H1 (cell line): ENCODE results near the gene ZFAND6. TPM values are rescaled to one million over a fixed set of nuclear protein-coding genes. Genes with fewer than 3 reads are reported as not detected.

Experiments used
- CTCF ChIA-PET: fragments of 300-600 bp; sonication (Branson Sonifier 250); formaldehyde crosslinking; loops from one replicate; lab custom pipeline; 2021; ENCODE audit not compliant: partially characterized antibody; lab: Charles Lee
- POLR2A ChIA-PET: fragments of 300-600 bp; sonication (Branson Sonifier 250); formaldehyde crosslinking; loops from one replicate; lab custom pipeline; 2021; ENCODE audit warnings: inconsistent platforms; ENCODE audit not compliant: partially characterized antibody; lab: Charles Lee
- DNase-seq, 2 experiments: peaks; one replicate each; pipeline versions ENCODE4 v3.0.0 to v3.0.0-alpha.2; 2010 to 2022; ENCODE audit warnings: low spot score in 2 of 2, low read depth in 1 of 2, mixed read lengths in 1 of 2
- FAIRE-seq: peaks from 2 replicates; lab custom pipeline; 2011; peaks lifted over from hg19 to GRCh38; lab: Jason Lieb, UNC
- H2AFZ ChIP-seq: 2 replicates; pipeline ENCODE4 v1.8.1; 2012; ENCODE audit warnings: low read length, inconsistent platforms
- H2AK5ac ChIP-seq: 2 replicates; pipeline ENCODE4 v1.6.1; 2013; ENCODE audit warnings: low read depth, low read length
- H2BK120ac ChIP-seq: replicated peaks from 2 replicates; pipeline ENCODE3; 2013; ENCODE audit warnings: low read depth, low read length, inconsistent platforms
- H2BK12ac ChIP-seq: 2 replicates; pipeline ENCODE4 v1.6.1; 2013; ENCODE audit warnings: low read depth, low read length
- H2BK15ac ChIP-seq: 2 replicates; pipeline ENCODE4 v1.6.1; 2013; ENCODE audit warnings: low read length
- H2BK20ac ChIP-seq: 2 replicates; pipeline ENCODE4 v1.6.1; 2013; ENCODE audit warnings: low read length
- H2BK5ac ChIP-seq: 2 replicates; pipeline ENCODE4 v1.6.1; 2013; ENCODE audit warnings: low read depth, low read length
- H3K14ac ChIP-seq: 2 replicates; pipeline ENCODE4 v1.6.1; 2013; ENCODE audit warnings: inconsistent platforms; ENCODE audit not compliant: insufficient read length
- H3K18ac ChIP-seq: 2 replicates; pipeline ENCODE4 v1.6.1; 2013; ENCODE audit warnings: low read length; ENCODE audit errors: extremely low read depth
- H3K23ac ChIP-seq: 2 replicates; pipeline ENCODE4 v1.6.1; 2013; ENCODE audit warnings: inconsistent platforms; ENCODE audit not compliant: insufficient read length
- H3K23me2 ChIP-seq: 2 replicates; pipeline ENCODE4 v1.6.1; 2013; ENCODE audit warnings: low read depth, low read length
- H3K27ac ChIP-seq: 2 replicates; pipeline ENCODE4 v1.6.1; 2011; ENCODE audit warnings: low read depth, low read length, inconsistent platforms
- H3K27me3 ChIP-seq, 4 experiments: replicated peaks in 1 of 4; 1 replicate in 1 of 4; 2 replicates in 3 of 4; pipeline versions ENCODE4 v1.6.1 to v1.8.1; 2011 to 2013; ENCODE audit warnings: low read length in 3 of 4, mild to moderate bottlenecking in 3 of 4, inconsistent platforms in 2 of 4, mixed read lengths in 2 of 4, moderate library complexity in 1 of 4; ENCODE audit not compliant: control insufficient read depth in 3 of 4, insufficient read depth in 3 of 4; ENCODE audit errors: extremely low read depth in 1 of 4
- H3K36me3 ChIP-seq, 4 experiments: 2 replicates each; pipeline versions ENCODE4 v1.6.1 to v1.8.1; 2011 to 2013; ENCODE audit warnings: mild to moderate bottlenecking in 4 of 4, low read length in 3 of 4, moderate library complexity in 2 of 4, control low read depth in 1 of 4, inconsistent platforms in 1 of 4; ENCODE audit not compliant: insufficient read depth in 4 of 4, control insufficient read depth in 2 of 4
- H3K4ac ChIP-seq: replicated peaks from 2 replicates; pipeline ENCODE3; 2013; ENCODE audit warnings: low read length, low read depth, mixed read lengths, inconsistent platforms; ENCODE audit not compliant: insufficient read length
- H3K4me1 ChIP-seq, 4 experiments: replicated peaks in 1 of 4; 1 replicate in 1 of 4; 2 replicates in 3 of 4; pipeline versions ENCODE4 v1.6.1 to v1.8.1; 2011 to 2013; ENCODE audit warnings: low read length in 3 of 4, inconsistent platforms in 2 of 4, mixed read lengths in 1 of 4; ENCODE audit not compliant: insufficient read depth in 4 of 4, control insufficient read depth in 3 of 4
- H3K4me2 ChIP-seq, 2 experiments: 2 replicates each; pipeline versions ENCODE4 v1.6.1 to v1.8.1; 2011 to 2013; ENCODE audit warnings: low read depth in 2 of 2, low read length in 2 of 2, control low read depth in 1 of 2, inconsistent platforms in 1 of 2, mild to moderate bottlenecking in 1 of 2; ENCODE audit not compliant: insufficient read depth in 1 of 2
- H3K4me3 ChIP-seq, 4 experiments: fragments of 200-600, 300-600 bp in 1 of 4; sonication (generic), shearing (Covaris generic), sonication (Bioruptor Twin) in 1 of 4; 2 replicates each; pipeline versions ENCODE4 v1.5.1 to v1.8.1; 2011 to 2016; ENCODE audit warnings: low read length in 4 of 4, low read depth in 3 of 4, control low read depth in 2 of 4, inconsistent platforms in 2 of 4, mild to moderate bottlenecking in 2 of 4, mixed read lengths in 1 of 4, moderate library complexity in 1 of 4; ENCODE audit not compliant: insufficient read depth in 2 of 4; ENCODE audit errors: extremely low read depth in 1 of 4
- H3K56ac ChIP-seq: replicated peaks from 2 replicates; pipeline ENCODE3; 2013; ENCODE audit warnings: low read depth, mild to moderate bottlenecking, mixed read lengths, low read length, inconsistent platforms; ENCODE audit not compliant: insufficient read length
- H3K79me1 ChIP-seq: 2 replicates; pipeline ENCODE4 v1.6.1; 2013; ENCODE audit warnings: low read depth, low read length, control low read depth
- H3K79me2 ChIP-seq, 2 experiments: 2 replicates each; pipeline versions ENCODE4 v1.6.1 to v1.8.1; 2012 to 2013; ENCODE audit warnings: low read length in 2 of 2, mild to moderate bottlenecking in 2 of 2, inconsistent platforms in 1 of 2; ENCODE audit not compliant: insufficient read depth in 2 of 2, control insufficient read depth in 1 of 2
- H3K9ac ChIP-seq, 4 experiments: replicated peaks in 1 of 4; 1 replicate in 1 of 4; 2 replicates in 3 of 4; pipeline versions ENCODE4 v1.6.1 to v1.8.1; 2011 to 2013; ENCODE audit warnings: low read depth in 3 of 4, low read length in 3 of 4, control low read depth in 2 of 4, mild to moderate bottlenecking in 2 of 4, moderate library complexity in 2 of 4, inconsistent platforms in 1 of 4; ENCODE audit errors: extremely low read depth in 1 of 4
- H3K9me3 ChIP-seq, 2 experiments: 2 replicates each; pipeline versions ENCODE4 v1.6.1 to v1.8.1; 2012 to 2013; ENCODE audit warnings: mild to moderate bottlenecking in 2 of 2, moderate library complexity in 2 of 2, control low read depth in 1 of 2, inconsistent platforms in 1 of 2, low read depth in 1 of 2, low read length in 1 of 2, mixed read lengths in 1 of 2; ENCODE audit not compliant: insufficient read depth in 2 of 2
- H4K20me1 ChIP-seq, 2 experiments: replicated peaks in 1 of 2; 2 replicates each; pipeline versions ENCODE3 to v1.8.1; 2011 to 2013; ENCODE audit warnings: inconsistent platforms in 2 of 2, low read length in 2 of 2, mild to moderate bottlenecking in 1 of 2; ENCODE audit not compliant: insufficient read depth in 2 of 2, control insufficient read depth in 1 of 2
- H4K5ac ChIP-seq: 2 replicates; pipeline ENCODE4 v1.6.1; 2013; ENCODE audit warnings: low read length, low read depth, mixed read lengths, inconsistent platforms; ENCODE audit not compliant: insufficient read length
- H4K8ac ChIP-seq: 2 replicates; pipeline ENCODE4 v1.8.0; 2013; ENCODE audit warnings: mild to moderate bottlenecking, moderate library complexity, low read length, inconsistent platforms; ENCODE audit not compliant: insufficient read depth; ENCODE audit errors: extremely low read depth
- H4K91ac ChIP-seq: replicated peaks from 2 replicates; pipeline ENCODE3; 2013; ENCODE audit warnings: low read length, mixed read lengths, inconsistent platforms; ENCODE audit not compliant: insufficient read length
- CBX5 ChIP-seq: fragments of 300-800, 300-1000 bp; sonication (generic); IDR thresholded peaks from 2 replicates; pipeline ENCODE4 v1.7.1; 2016; ENCODE audit warnings: antibody characterized with exemption, low read length, low read depth
- CREB1 ChIP-seq: IDR thresholded peaks from 2 replicates; pipeline ENCODE4 v1.6.1; 2012; ENCODE audit warnings: inconsistent platforms
- EZH2 ChIP-seq: fragments of 200-600 bp; sonication (generic); IDR thresholded peaks from 2 replicates; pipeline ENCODE4 v1.7.1; 2012; ENCODE audit warnings: low read depth, mild to moderate bottlenecking, moderate library complexity, low read length, inconsistent platforms; ENCODE audit not compliant: severe bottlenecking
- HDAC6 ChIP-seq: IDR thresholded peaks from one replicate; pipeline ENCODE4 v1.7.1; 2012; ENCODE audit warnings: low read depth, mild to moderate bottlenecking, inconsistent platforms, low read length, moderate library complexity
- JUND ChIP-seq: IDR thresholded peaks from 2 replicates; pipeline ENCODE4 v1.6.1; 2011; ENCODE audit warnings: mild to moderate bottlenecking, improper control_type of control experiment, low read length
- MAX ChIP-seq: IDR thresholded peaks from 2 replicates; pipeline ENCODE4 v1.6.1; 2012; ENCODE audit warnings: inconsistent platforms
- NRF1 ChIP-seq: IDR thresholded peaks from 2 replicates; pipeline ENCODE4 v1.6.1; 2011; ENCODE audit warnings: mild to moderate bottlenecking, low read depth, low read length, improper control_type of control experiment
- RAD21 ChIP-seq, 2 experiments: IDR thresholded peaks in 1 of 2; conservative IDR thresholded peaks in 1 of 2; 2 replicates each; pipeline ENCODE4 v1.6.1; 2011; ENCODE audit warnings: low read depth in 2 of 2, low read length in 2 of 2, improper control_type of control experiment in 1 of 2, inconsistent platforms in 1 of 2, mild to moderate bottlenecking in 1 of 2, moderate library complexity in 1 of 2
- SAP30 ChIP-seq: fragments of 300-600 bp; sonication (generic); IDR thresholded peaks from 2 replicates; pipeline ENCODE4 v1.7.1; 2012; ENCODE audit warnings: low read length, moderate library complexity, mild to moderate bottlenecking, inconsistent platforms; ENCODE audit not compliant: insufficient read depth, insufficient replicate concordance
- SRF ChIP-seq: IDR thresholded peaks from 2 replicates; pipeline ENCODE4 v1.6.1; 2011; ENCODE audit warnings: mild to moderate bottlenecking, low read depth, low read length, moderate library complexity
- SUZ12 ChIP-seq: fragments of 200-600 bp; sonication (generic); IDR thresholded peaks from 2 replicates; pipeline ENCODE4 v1.6.1; 2012; ENCODE audit warnings: mild to moderate bottlenecking, inconsistent platforms, low read length, moderate library complexity, mixed read lengths
- TAF1 ChIP-seq: IDR thresholded peaks from 2 replicates; pipeline ENCODE4 v1.6.1; 2011; ENCODE audit warnings: mild to moderate bottlenecking, low read depth, low read length
- WGBS, 2 experiments: shearing (Covaris generic) in 1 of 2; methylation state at CpG; one replicate each; pipeline versions ENCODE4 v1.1.6 to v1.1.7; 2013 to 2015; ENCODE audit warnings: low lambda C conversion rate in 2 of 2, mixed read lengths in 2 of 2, inconsistent platforms in 1 of 2, low coverage in 1 of 2, missing lambda C conversion rate in 1 of 2; ENCODE audit not compliant: insufficient replicate concordance in 2 of 2, insufficient coverage in 1 of 2, insufficient read length in 1 of 2; ENCODE audit errors: extremely low coverage in 1 of 2, missing lambda C conversion rate in 1 of 2; 5-methylcytosine and 5-hydroxymethylcytosine counted together
- polyA plus RNA-seq, 7 experiments: library from polyadenylated mRNA; depleted of rRNA in 3 of 7; stranded (reverse) in 5 of 7; unstranded in 2 of 7; fragments of >200 nt in 5 of 7; fragments of 200-250 nt in 2 of 7; gene quantifications; 1 replicate in 5 of 7; 2 replicates in 1 of 7; 4 replicates in 1 of 7; pipeline versions ENCODE4 v1.2.1 to v1.2.3, GENCODE V29; 2011 to 2013; ENCODE audit warnings: missing spikeins in 2 of 7, mixed read lengths in 2 of 7
- total RNA-seq: library from RNA; stranded (reverse); fragmentation: NEBNext Ultra II Directional; extraction: Animal tissue kit (Norgen Biotek cat#: 25700); gene quantifications from 2 replicates; pipeline ENCODE4 v1.2.1, GENCODE V29; 2021

ZFAND6 gene
- total and polyA plus RNA-seq, 2 of the 8 experiments (the other 6 are each of a cell fraction or from before 2014, with no cell fraction given) = 136 to 237 TPM

- CTCF ChIA-PET = interaction anchor here (0.6 to 2.1 kb wide), 8 partner anchors 14 to 836 kb away, joined by 3 to 6 read pairs (median 4); no protein-coding TSS in a partner anchor
- no peaks in the 10 kb centered on the region for H3K9me3 ChIP-seq
- H3K23ac ChIP-seq = no peak overlapping the region
- H3K27ac ChIP-seq = no peak overlapping the region
- H2AK5ac ChIP-seq = no peak overlapping the region
- H3K14ac ChIP-seq = no peak overlapping the region
- H4K8ac ChIP-seq = no peak overlapping the region
- H3K56ac ChIP-seq = no peak overlapping the region
- no peak overlapping the region for H3K4me3 ChIP-seq
- H3K4me2 ChIP-seq = no peak overlapping the region
- no peak overlapping the region for H4K91ac ChIP-seq
- H3K79me1 ChIP-seq = no peaks in the 10 kb centered on the region
- no peak overlapping the region for H3K9ac ChIP-seq
- no peak for TF ChIP-seq NRF1
- TF ChIP-seq CREB1 = no peak
- TF ChIP-seq SRF = no peak
- TF ChIP-seq RAD21 (IDR thresholded peaks at IDR 0.05 in 1 of 2, conservative IDR thresholded peaks at IDR 0.05 in 1 of 2; ENCODE audit: low read depth in 2 of 2, low read length in 2 of 2) = no peak
- TF ChIP-seq MAX = no peak
- no peak for TF ChIP-seq SUZ12
- TF ChIP-seq SAP30 = no peak
- TF ChIP-seq TAF1 = no peak
- no peak for TF ChIP-seq CBX5
- TF ChIP-seq EZH2 = no peak
- no peak for TF ChIP-seq HDAC6
- TF ChIP-seq JUND = no peak
- 0 out of 8 replicates have a peak, but pooled peaks cover 0 to 5% (median 0%) of the 10 kb centered on the region in 4 experiments for H3K36me3 ChIP-seq
- no peak overlapping the region for H3K18ac ChIP-seq
- FAIRE-seq = no peak
- POLR2A ChIA-PET = interaction anchor here (0.6 kb wide), 1 partner anchor 41 kb away, joined by 3 read pairs; no protein-coding TSS in a partner anchor
- no peaks in the 10 kb centered on the region for H4K20me1 ChIP-seq
- no peak overlapping the region for H2BK120ac ChIP-seq
- no peak overlapping the region for H2AFZ ChIP-seq
- 79% methylated on average over 6 of the region's 6 CpGs; no CpG with 5 or more reads in 1 of the 2 experiments for WGBS, 2 experiments
- no peak overlapping the region for H4K5ac ChIP-seq
- H2BK20ac ChIP-seq = no peak overlapping the region
- no peak overlapping the region for H2BK15ac ChIP-seq
- H3K27me3 ChIP-seq = no peaks in the 10 kb centered on the region
- no peaks in the 10 kb centered on the region for H3K4me1 ChIP-seq
- H2BK5ac ChIP-seq = no peak overlapping the region
- DNase-seq = no peak
- H3K79me2 ChIP-seq = no peaks in the 10 kb centered on the region
- H3K4ac ChIP-seq = no peak overlapping the region
- H2BK12ac ChIP-seq = no peak overlapping the region
- H3K23me2 ChIP-seq = no peaks in the 10 kb centered on the region
Observed at GRCh38 chr15:80176443-80176842, 117.0 kb downstream of the ZFAND6 start.
